ENCODE measurements around the gene CHD9.

- TF ChIP-seq POLR2AphosphoS5 (IDR thresholded peaks at IDR 0.05) (no peak), CTCF (IDR thresholded peaks at IDR 0.05; ENCODE audit: poor library complexity, severe bottlenecking) (peak; percentile 66), EZH2 (IDR thresholded peaks at IDR 0.05; ENCODE audit: borderline replicate concordance, insufficient read depth, low read length, poor library complexity, severe bottlenecking) (no peak), SMC3 (conservative IDR thresholded peaks at IDR 0.05; ENCODE audit: poor library complexity) (peak; percentile 70), EP300 (conservative IDR thresholded peaks at IDR 0.05; ENCODE audit: poor library complexity, severe bottlenecking) (no peak), MXI1 (conservative IDR thresholded peaks at IDR 0.05; ENCODE audit: poor library complexity, severe bottlenecking) (no peak), REST (IDR thresholded peaks at IDR 0.05; ENCODE audit: borderline replicate concordance) (no peak), RAD21 (conservative IDR thresholded peaks at IDR 0.05) (peak; percentile 50), TAF1 (IDR thresholded peaks at IDR 0.05; ENCODE audit: low read depth) (no peak)
Observed at GRCh38 chr16:53159781-53160436, 105.1 kb downstream of the CHD9 start.

Data from neural cell (in vitro differentiated cells).